HepG2 (cell line): ENCODE results near the gene SNRNP25. TPM values are rescaled to one million over a fixed set of nuclear protein-coding genes. Genes with fewer than 3 reads are reported as not detected.

Experiments used
- ARNT2 ChIP-seq: sonication (generic); formaldehyde crosslinking; IDR thresholded peaks from 2 replicates; pipeline ENCODE4 v1.8.0; 2022; ENCODE audit warnings: mild to moderate bottlenecking, low read depth, missing genetic modification reagents, moderate library complexity
- BHLHE40 ChIP-seq: IDR thresholded peaks from 2 replicates; pipeline ENCODE4 v1.6.1; 2011; ENCODE audit warnings: low read length, improper control_type of control experiment
- BRCA1 ChIP-seq: sonication (generic); formaldehyde crosslinking; IDR thresholded peaks from 2 replicates; pipeline ENCODE4 v1.4.0; 2020; ENCODE audit warnings: missing genetic modification reagents
- CAMTA2 ChIP-seq: sonication (generic); formaldehyde crosslinking; IDR thresholded peaks from 2 replicates; pipeline ENCODE4 v1.4.0; 2020; ENCODE audit warnings: mild to moderate bottlenecking, missing genetic modification reagents, borderline replicate concordance
- CBX2 ChIP-seq, 2 experiments: fragments of 200-600 bp in 1 of 2; sonication (generic); formaldehyde crosslinking in 1 of 2; IDR thresholded peaks; 2 replicates each; pipeline versions ENCODE4 v1.7.0 to v1.8.1; 2018 to 2022; ENCODE audit warnings: low read depth in 2 of 2, low read length in 1 of 2, mild to moderate bottlenecking in 1 of 2, missing genetic modification reagents in 1 of 2
- CCAR2 ChIP-seq: fragments of 200-400 bp; formaldehyde crosslinking; optimal IDR thresholded peaks from 2 replicates; pipeline ENCODE3; 2018; ENCODE audit warnings: low read depth, mild to moderate bottlenecking, low read length, moderate library complexity
- CENPT ChIP-seq: sonication (generic); formaldehyde crosslinking; IDR thresholded peaks from 2 replicates; pipeline ENCODE4 v1.8.0; 2022; ENCODE audit warnings: low read depth, mild to moderate bottlenecking, moderate library complexity, missing genetic modification reagents
- GATA4 ChIP-seq: sonication (generic); IDR thresholded peaks from 2 replicates; pipeline ENCODE4 v1.6.1; 2016; ENCODE audit warnings: antibody characterized with exemption, low read depth, borderline replicate concordance
- GTF3A ChIP-seq: sonication (generic); formaldehyde crosslinking; conservative IDR thresholded peaks from 2 replicates; pipeline ENCODE4 v1.4.0; 2020; ENCODE audit warnings: mild to moderate bottlenecking, missing genetic modification reagents
- HES4 ChIP-seq: sonication (generic); formaldehyde crosslinking; IDR thresholded peaks from 2 replicates; pipeline ENCODE4 v1.9.0; 2021; ENCODE audit warnings: mild to moderate bottlenecking, missing genetic modification reagents, borderline replicate concordance
- KDM4B ChIP-seq: sonication (generic); formaldehyde crosslinking; IDR thresholded peaks from 2 replicates; pipeline ENCODE4 v1.4.0; 2020; ENCODE audit warnings: missing genetic modification reagents
- MED1 ChIP-seq: sonication (generic); formaldehyde crosslinking; IDR thresholded peaks from 2 replicates; pipeline ENCODE4 v1.4.0; 2020; ENCODE audit warnings: missing genetic modification reagents
- NFE2L1 ChIP-seq: sonication (generic); formaldehyde crosslinking; IDR thresholded peaks from 2 replicates; pipeline ENCODE4 v1.4.0; 2020; ENCODE audit warnings: missing genetic modification reagents, mild to moderate bottlenecking, borderline replicate concordance
- POGZ ChIP-seq: sonication (generic); formaldehyde crosslinking; IDR thresholded peaks from 2 replicates; pipeline ENCODE4 v1.4.0; 2020; ENCODE audit warnings: mild to moderate bottlenecking, missing genetic modification reagents
- SRSF9 ChIP-seq: fragments of 200-400 bp; formaldehyde crosslinking; IDR thresholded peaks from 2 replicates; pipeline ENCODE4 v1.6.1; 2018; ENCODE audit warnings: borderline replicate concordance, mild to moderate bottlenecking, low read depth, low read length; ENCODE audit not compliant: insufficient read depth, poor library complexity, severe bottlenecking
- XRCC5 ChIP-seq: fragments of 200-400 bp; formaldehyde crosslinking; optimal IDR thresholded peaks from 2 replicates; pipeline ENCODE3; 2017; ENCODE audit warnings: mild to moderate bottlenecking, low read length
- ZBTB1 ChIP-seq: sonication (generic); formaldehyde crosslinking; IDR thresholded peaks from 2 replicates; pipeline ENCODE4 v1.4.0; 2020; ENCODE audit warnings: missing genetic modification reagents, borderline replicate concordance
- ZKSCAN1 ChIP-seq: fragments of 150-350 bp; IDR thresholded peaks from 2 replicates; pipeline ENCODE4 v1.6.1; 2014; ENCODE audit warnings: low read length
- ZNF121 ChIP-seq: sonication (generic); formaldehyde crosslinking; IDR thresholded peaks from 2 replicates; pipeline ENCODE4 v1.5.0; 2020; ENCODE audit warnings: mild to moderate bottlenecking, missing genetic modification reagents
- ZNF124 ChIP-seq: sonication (generic); formaldehyde crosslinking; IDR thresholded peaks from 2 replicates; pipeline ENCODE4 v1.4.0; 2020; ENCODE audit warnings: missing genetic modification reagents
- ZNF430 ChIP-seq: sonication (generic); formaldehyde crosslinking; IDR thresholded peaks from 2 replicates; pipeline ENCODE4 v1.9.0; 2021; ENCODE audit warnings: mild to moderate bottlenecking, missing genetic modification reagents
- ZNF546 ChIP-seq: sonication (generic); formaldehyde crosslinking; conservative IDR thresholded peaks from 2 replicates; pipeline ENCODE4 v1.8.1; 2023; ENCODE audit warnings: mild to moderate bottlenecking, missing genetic modification reagents
- polyA plus RNA-seq, 8 experiments: library from polyadenylated mRNA; depleted of rRNA in 3 of 8; stranded (reverse) in 7 of 8; unstranded in 1 of 8; fragments of >200 nt; fragmentation: Illumina TruSeq in 4 of 8; extraction: Trizol in 4 of 8; gene quantifications; 2 replicates each; pipeline versions ENCODE4 v1.2.1 to v1.2.3, GENCODE V29; 2011 to 2016; ENCODE audit warnings: low read depth in 4 of 8, missing spikeins in 1 of 8, mixed read lengths in 1 of 8; ENCODE audit not compliant: insufficient read depth in 1 of 8
- total RNA-seq, 5 experiments: library from RNA; depleted of rRNA; stranded (reverse); fragments of >200 nt; fragmentation: Illumina TruSeq; extraction: Trizol; gene quantifications; 2 replicates each; pipeline ENCODE4 v1.2.3, GENCODE V29; 2016; ENCODE audit warnings: low read depth in 1 of 5
- TF ChIP-seq, protein P1 (sequence below): sonication (generic); formaldehyde crosslinking; IDR thresholded peaks from 2 replicates; pipeline ENCODE4 v1.5.0; 2020; ENCODE audit warnings: mild to moderate bottlenecking, missing genetic modification reagents
- TF ChIP-seq, protein P2 (sequence below): IDR thresholded peaks from 2 replicates; pipeline ENCODE4 v1.6.1; 2016; ENCODE audit warnings: mild to moderate bottlenecking
- TF ChIP-seq, protein P3 (sequence below): IDR thresholded peaks from 2 replicates; pipeline ENCODE4 v1.6.1; 2016; ENCODE audit warnings: low read depth, borderline replicate concordance
- TF ChIP-seq, protein P4 (sequence below): sonication (generic); formaldehyde crosslinking; IDR thresholded peaks from 2 replicates; pipeline ENCODE4 v1.5.0; 2020; ENCODE audit warnings: mild to moderate bottlenecking, missing genetic modification reagents, borderline replicate concordance

SNRNP25 gene
- total and polyA plus RNA-seq, 2 of the 13 experiments (the other 11 are each of a cell fraction or from before 2014, with no cell fraction given): 34.1 to 97.4 TPM

DNA sequence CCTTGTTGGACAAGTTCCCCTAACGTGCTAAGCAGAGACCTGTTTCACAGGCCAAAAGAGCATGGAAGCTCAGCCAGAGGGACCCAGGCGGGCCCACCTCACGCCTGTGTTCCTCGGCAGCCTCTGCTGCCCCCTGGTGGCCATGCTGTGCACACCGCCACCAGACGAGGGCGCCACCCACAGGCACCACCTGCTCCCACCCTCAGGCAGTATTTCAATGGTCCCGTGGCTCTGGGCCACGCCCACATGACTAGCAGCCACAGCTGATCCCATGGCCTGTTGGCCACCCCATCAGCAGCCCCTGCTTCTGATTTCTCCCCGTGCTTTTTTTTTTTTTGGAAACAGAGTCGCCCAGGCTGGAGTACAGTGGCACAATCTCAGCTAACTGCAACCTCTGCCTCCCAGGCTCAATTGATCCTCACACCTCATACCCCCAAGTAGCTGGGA is 43.3 kb downstream of the SNRNP25 start (continued):
- TF ChIP-seq, protein P1, sequence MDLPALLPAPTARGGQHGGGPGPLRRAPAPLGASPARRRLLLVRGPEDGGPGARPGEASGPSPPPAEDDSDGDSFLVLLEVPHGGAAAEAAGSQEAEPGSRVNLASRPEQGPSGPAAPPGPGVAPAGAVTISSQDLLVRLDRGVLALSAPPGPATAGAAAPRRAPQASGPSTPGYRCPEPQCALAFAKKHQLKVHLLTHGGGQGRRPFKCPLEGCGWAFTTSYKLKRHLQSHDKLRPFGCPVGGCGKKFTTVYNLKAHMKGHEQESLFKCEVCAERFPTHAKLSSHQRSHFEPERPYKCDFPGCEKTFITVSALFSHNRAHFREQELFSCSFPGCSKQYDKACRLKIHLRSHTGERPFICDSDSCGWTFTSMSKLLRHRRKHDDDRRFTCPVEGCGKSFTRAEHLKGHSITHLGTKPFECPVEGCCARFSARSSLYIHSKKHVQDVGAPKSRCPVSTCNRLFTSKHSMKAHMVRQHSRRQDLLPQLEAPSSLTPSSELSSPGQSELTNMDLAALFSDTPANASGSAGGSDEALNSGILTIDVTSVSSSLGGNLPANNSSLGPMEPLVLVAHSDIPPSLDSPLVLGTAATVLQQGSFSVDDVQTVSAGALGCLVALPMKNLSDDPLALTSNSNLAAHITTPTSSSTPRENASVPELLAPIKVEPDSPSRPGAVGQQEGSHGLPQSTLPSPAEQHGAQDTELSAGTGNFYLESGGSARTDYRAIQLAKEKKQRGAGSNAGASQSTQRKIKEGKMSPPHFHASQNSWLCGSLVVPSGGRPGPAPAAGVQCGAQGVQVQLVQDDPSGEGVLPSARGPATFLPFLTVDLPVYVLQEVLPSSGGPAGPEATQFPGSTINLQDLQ (CRISPR knock-in tag): no peak
- no peak for TF ChIP-seq CAMTA2 (CRISPR knock-in tag)
- no peak for TF ChIP-seq GTF3A (CRISPR knock-in tag)
- TF ChIP-seq CCAR2: no peak
- TF ChIP-seq CENPT (CRISPR knock-in tag): no peak
- TF ChIP-seq NFE2L1 (CRISPR knock-in tag): no peak
- no peak; the same call in 1 of the 2 replicates for TF ChIP-seq ARNT2
- TF ChIP-seq ZNF430 (CRISPR knock-in tag): no peak
- TF ChIP-seq CBX2 (IDR thresholded peaks at IDR 0.05; ENCODE audit: low read depth, low read length): no peak
- no peak for TF ChIP-seq CBX2 (CRISPR knock-in tag; IDR thresholded peaks at IDR 0.05; ENCODE audit: low read depth)
- no peak for TF ChIP-seq GATA4
- 0 out of 2 replicates have a peak, but pooled peaks have one; percentile 56 for TF ChIP-seq ZNF124 (CRISPR knock-in tag)
- TF ChIP-seq, protein P2, sequence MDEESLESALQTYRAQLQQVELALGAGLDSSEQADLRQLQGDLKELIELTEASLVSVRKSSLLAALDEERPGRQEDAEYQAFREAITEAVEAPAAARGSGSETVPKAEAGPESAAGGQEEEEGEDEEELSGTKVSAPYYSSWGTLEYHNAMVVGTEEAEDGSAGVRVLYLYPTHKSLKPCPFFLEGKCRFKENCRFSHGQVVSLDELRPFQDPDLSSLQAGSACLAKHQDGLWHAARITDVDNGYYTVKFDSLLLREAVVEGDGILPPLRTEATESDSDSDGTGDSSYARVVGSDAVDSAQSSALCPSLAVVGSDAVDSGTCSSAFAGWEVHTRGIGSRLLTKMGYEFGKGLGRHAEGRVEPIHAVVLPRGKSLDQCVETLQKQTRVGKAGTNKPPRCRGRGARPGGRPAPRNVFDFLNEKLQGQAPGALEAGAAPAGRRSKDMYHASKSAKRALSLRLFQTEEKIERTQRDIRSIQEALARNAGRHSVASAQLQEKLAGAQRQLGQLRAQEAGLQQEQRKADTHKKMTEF (CRISPR knock-in tag): 0 out of 2 replicates have a peak, but pooled peaks have one; percentile 43
- TF ChIP-seq ZKSCAN1: no peak
- peak; percentile 57; the same call in 1 of the 2 replicates for TF ChIP-seq MED1 (CRISPR knock-in tag)
- no peak for TF ChIP-seq ZBTB1 (CRISPR knock-in tag)
- peak; percentile 43; the same call in 1 of the 2 replicates for TF ChIP-seq BHLHE40
- peak; percentile 89 for TF ChIP-seq XRCC5
- TF ChIP-seq SRSF9: no peak
- TF ChIP-seq, protein P3, sequence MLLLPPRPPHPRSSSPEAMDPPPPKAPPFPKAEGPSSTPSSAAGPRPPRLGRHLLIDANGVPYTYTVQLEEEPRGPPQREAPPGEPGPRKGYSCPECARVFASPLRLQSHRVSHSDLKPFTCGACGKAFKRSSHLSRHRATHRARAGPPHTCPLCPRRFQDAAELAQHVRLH: peak; percentile 100
- no peak for TF ChIP-seq POGZ (CRISPR knock-in tag)
- TF ChIP-seq ZNF121 (CRISPR knock-in tag): no peak
- TF ChIP-seq BRCA1 (CRISPR knock-in tag): no peak
- TF ChIP-seq HES4 (CRISPR knock-in tag): no peak
- TF ChIP-seq ZNF546 (CRISPR knock-in tag): no peak
- TF ChIP-seq KDM4B (CRISPR knock-in tag): no peak
- TF ChIP-seq, protein P4, sequence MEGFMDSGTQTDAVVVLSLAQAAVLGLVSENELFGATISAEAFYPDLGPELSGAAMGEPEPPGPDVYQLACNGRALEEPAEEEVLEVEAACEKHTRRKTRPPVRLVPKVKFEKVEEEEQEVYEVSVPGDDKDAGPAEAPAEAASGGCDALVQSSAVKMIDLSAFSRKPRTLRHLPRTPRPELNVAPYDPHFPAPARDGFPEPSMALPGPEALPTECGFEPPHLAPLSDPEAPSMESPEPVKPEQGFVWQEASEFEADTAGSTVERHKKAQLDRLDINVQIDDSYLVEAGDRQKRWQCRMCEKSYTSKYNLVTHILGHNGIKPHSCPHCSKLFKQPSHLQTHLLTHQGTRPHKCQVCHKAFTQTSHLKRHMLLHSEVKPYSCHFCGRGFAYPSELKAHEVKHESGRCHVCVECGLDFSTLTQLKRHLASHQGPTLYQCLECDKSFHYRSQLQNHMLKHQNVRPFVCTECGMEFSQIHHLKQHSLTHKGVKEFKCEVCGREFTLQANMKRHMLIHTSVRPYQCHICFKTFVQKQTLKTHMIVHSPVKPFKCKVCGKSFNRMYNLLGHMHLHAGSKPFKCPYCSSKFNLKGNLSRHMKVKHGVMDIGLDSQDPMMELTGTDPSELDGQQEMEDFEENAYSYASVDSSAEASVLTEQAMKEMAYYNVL (CRISPR knock-in tag): no peak
